ENCODE measurements around the gene CIPC. TPM values are rescaled to one million over a fixed set of nuclear protein-coding genes. Genes with fewer than 3 reads are reported as not detected.

The CIPC gene
- total RNA-seq, 2 experiments from 2014 or later, result 20.9 to 43.4 TPM

GRCh38 chr14:77161011-77161410 is 63.0 kb downstream of the CIPC start:
- H3K4me3 ChIP-seq (ENCODE audit: low read depth, low read length, poor library complexity, severe bottlenecking), result no peak overlapping the region
- H2AFZ ChIP-seq (ENCODE audit: low read length), result no peak overlapping the region
- TF ChIP-seq EZH2phosphoT487 (IDR thresholded peaks at IDR 0.05; ENCODE audit: borderline replicate concordance, low read depth, low read length), result no peak
- no peak for TF ChIP-seq CTCF (conservative IDR thresholded peaks at IDR 0.05; ENCODE audit: low read length)
- ChIA-PET CTCF (ENCODE audit: unreplicated experiment) (no interaction called here), POLR2A (no interaction called here)
- intact Hi-C loops (cut with micrococcal nuclease; ENCODE audit: unreplicated experiment), result no loop called here
- DNase-seq (ENCODE audit: low spot score), result no peak
- H4K20me1 ChIP-seq (ENCODE audit: insufficient read depth, low read length), result no peaks in the 10 kb centered on the region
- no peak overlapping the region for H3K27ac ChIP-seq (ENCODE audit: low read depth, low read length, poor library complexity, severe bottlenecking)
- H3K4me1 ChIP-seq (ENCODE audit: insufficient read depth, low read length, poor library complexity, severe bottlenecking), result no peaks in the 10 kb centered on the region
- no peak overlapping the region for H3K4me2 ChIP-seq (ENCODE audit: low read length)
- no peaks in the 10 kb centered on the region for H3K79me2 ChIP-seq (ENCODE audit: insufficient read depth, low read depth, low read length)
- H3K9me2 ChIP-seq (ENCODE audit: insufficient read depth, low read length), result no peaks in the 10 kb centered on the region
- no peaks in the 10 kb centered on the region for H3K9me3 ChIP-seq (ENCODE audit: low read length)
- no TSS peak for BruUV-seq (replicated peaks)
- no peaks in the 10 kb centered on the region for H3K36me3 ChIP-seq (ENCODE audit: insufficient read depth, low read length)

Other genes with a start within 250 kb of the CIPC start
- 18.8 and 25.8 TPM in 2 replicates for gene IRF2BPL, start 69.5 kb upstream of the CIPC start, total RNA-seq (2014; rRNA removed; shearing (Covaris generic))
- gene IRF2BPL, start 69.5 kb upstream of the CIPC start, total RNA-seq (2022), result 23.7 and 23.8 TPM in 2 replicates
- gene ZDHHC22, start 43.5 kb downstream of the CIPC start, total RNA-seq (2014; rRNA removed; shearing (Covaris generic)), result not detected in 2 replicates
- gene ZDHHC22, start 43.5 kb downstream of the CIPC start, total RNA-seq (2022), result not detected in 2 replicates
- 0.41 and 0.79 TPM in 2 replicates for gene TMEM63C, start 83.5 kb downstream of the CIPC start, total RNA-seq (2014; rRNA removed; shearing (Covaris generic))
- gene TMEM63C, start 83.5 kb downstream of the CIPC start, total RNA-seq (2022), result 4.7 and 6.6 TPM in 2 replicates
- gene NGB, start 172.9 kb downstream of the CIPC start, total RNA-seq (2014; rRNA removed; shearing (Covaris generic)), result not detected in 2 replicates
- gene NGB, start 172.9 kb downstream of the CIPC start, total RNA-seq (2022), result not detected in 2 replicates
- 5.9 and 8.2 TPM in 2 replicates for gene POMT2, start 222.6 kb downstream of the CIPC start, total RNA-seq (2014; rRNA removed; shearing (Covaris generic))
- 28.3 and 31.4 TPM in 2 replicates for gene POMT2, start 222.6 kb downstream of the CIPC start, total RNA-seq (2022)
- 39.9 and 43.0 TPM in 2 replicates for gene GSTZ1, start 222.8 kb downstream of the CIPC start, total RNA-seq (2014; rRNA removed; shearing (Covaris generic))
- 53.6 and 55.6 TPM in 2 replicates for gene GSTZ1, start 222.8 kb downstream of the CIPC start, total RNA-seq (2022)